Measurements from ENCODE around the gene DCC.

DNA sequence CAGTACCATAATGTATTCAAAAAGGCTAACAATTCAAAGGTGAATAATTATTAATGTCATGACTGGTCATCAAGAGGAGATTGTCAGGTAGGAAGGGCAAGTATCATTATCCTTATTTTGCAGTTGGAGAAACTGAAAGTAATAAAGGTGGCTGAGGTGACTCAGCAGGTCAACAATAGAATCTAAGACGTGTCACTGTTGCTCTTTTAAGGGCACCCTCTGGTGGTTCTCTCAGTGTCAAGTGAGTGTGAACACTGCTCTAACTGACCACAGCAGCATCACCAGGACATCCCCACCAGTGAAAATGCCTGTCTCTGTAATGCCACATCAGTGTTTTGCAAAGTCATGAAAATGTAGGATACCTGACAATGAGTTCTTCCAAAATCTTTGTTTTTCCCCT is 69.7 kb downstream of the DCC start:
- TF ChIP-seq EZH2 (IDR thresholded peaks at IDR 0.05; ENCODE audit: insufficient read depth, poor library complexity, severe bottlenecking) = no peak
- TF ChIP-seq EZH2phosphoT487 (IDR thresholded peaks at IDR 0.05; ENCODE audit: insufficient read depth, low read depth) = no peak
